Loucy (cell line): ENCODE data around the gene SPDEF.

ENCODE experiments used
- H2AFZ ChIP-seq: fragments of 200-600 bp; sonication (generic); 2 replicates; pipeline ENCODE4 v1.6.0; 2016; ENCODE audit warnings: antibody characterized with exemption, mild to moderate bottlenecking, low read length, moderate library complexity
- H3F3A ChIP-seq: fragments of 200-600 bp; 2 replicates; pipeline ENCODE4 v1.6.0; 2016; ENCODE audit warnings: antibody characterized with exemption, low read depth, mild to moderate bottlenecking
- H3K27me3 ChIP-seq: fragments of 200-600 bp; sonication (generic); 2 replicates; pipeline ENCODE4 v1.6.1; 2014; ENCODE audit warnings: low read length, mild to moderate bottlenecking; ENCODE audit not compliant: insufficient read depth, poor library complexity, severe bottlenecking
- H3K36me3 ChIP-seq: fragments of 200-600 bp; sonication (generic); 2 replicates; pipeline ENCODE4 v1.6.1; 2016; ENCODE audit warnings: low read length; ENCODE audit not compliant: insufficient read depth
- H3K4me1 ChIP-seq: fragments of 200-600 bp; sonication (generic); 2 replicates; pipeline ENCODE4 v1.5.1; 2014; ENCODE audit warnings: low read length, mild to moderate bottlenecking; ENCODE audit not compliant: insufficient read depth, poor library complexity, severe bottlenecking
- H3K4me2 ChIP-seq: fragments of 200-600 bp; sonication (generic); 2 replicates; pipeline ENCODE4 v1.6.0; 2014; ENCODE audit warnings: antibody characterized with exemption, low read length, low read depth, mild to moderate bottlenecking; ENCODE audit not compliant: poor library complexity, severe bottlenecking
- H3K4me3 ChIP-seq: fragments of 200-600 bp; sonication (generic); 2 replicates; pipeline ENCODE4 v1.5.1; 2014; ENCODE audit warnings: low read length, mild to moderate bottlenecking, mixed read lengths; ENCODE audit not compliant: poor library complexity, severe bottlenecking
- H3K79me2 ChIP-seq: fragments of 200-600 bp; sonication (generic); 2 replicates; pipeline ENCODE4 v1.6.1; 2014; ENCODE audit warnings: low read length; ENCODE audit not compliant: insufficient read depth
- H3K9ac ChIP-seq: fragments of 200-600 bp; sonication (generic); 2 replicates; pipeline ENCODE4 v1.6.0; 2014; ENCODE audit warnings: mild to moderate bottlenecking, low read depth, low read length, moderate library complexity; ENCODE audit not compliant: poor library complexity, severe bottlenecking
- H3K9me2 ChIP-seq: fragments of 200-600 bp; sonication (generic); replicated peaks from 2 replicates; pipeline ENCODE4 v1.6.1; 2016; ENCODE audit warnings: low read depth, low read length, mixed read lengths
- H3K9me3 ChIP-seq: fragments of 200-600 bp; sonication (generic); 2 replicates; pipeline ENCODE4 v1.6.1; 2014; ENCODE audit warnings: mild to moderate bottlenecking, antibody characterized with exemption, low read length, low read depth; ENCODE audit not compliant: insufficient read depth
- H4K20me1 ChIP-seq: fragments of 200-600 bp; sonication (generic); 2 replicates; pipeline ENCODE4 v1.6.0; 2014; ENCODE audit warnings: antibody characterized with exemption, low read length, mild to moderate bottlenecking; ENCODE audit not compliant: insufficient read depth, poor library complexity, severe bottlenecking
- CTCF ChIP-seq: fragments of 200-600 bp; sonication (generic); conservative IDR thresholded peaks from 2 replicates; pipeline ENCODE4 v1.5.1; 2014; ENCODE audit warnings: mild to moderate bottlenecking, antibody characterized with exemption, low read length
- EZH2phosphoT487 ChIP-seq: fragments of 200-600 bp; IDR thresholded peaks from 2 replicates; pipeline ENCODE4 v1.6.1; 2018; ENCODE audit warnings: antibody characterized with exemption, mild to moderate bottlenecking, moderate library complexity, borderline replicate concordance

SPDEF gene

GRCh38 chr6:34522761-34523160 lies 33.4 kb downstream of the SPDEF start:
- TF ChIP-seq EZH2phosphoT487 (no peak), CTCF (no peak)
- Histone ChIP-seq H3F3A (no peaks in the 10 kb centered on the region), H3K36me3 (no peaks in the 10 kb centered on the region), H3K9me2 (no peaks in the 10 kb centered on the region), H3K4me2 (no peak overlapping the region), H3K9ac (no peak overlapping the region), H3K4me1 (no peaks in the 10 kb centered on the region), H3K79me2 (no peaks in the 10 kb centered on the region), H3K4me3 (no peak overlapping the region), H3K27me3 (no peaks in the 10 kb centered on the region), H2AFZ (no peak overlapping the region), H3K9me3 (no peaks in the 10 kb centered on the region), H4K20me1 (no peaks in the 10 kb centered on the region)

DNA sequence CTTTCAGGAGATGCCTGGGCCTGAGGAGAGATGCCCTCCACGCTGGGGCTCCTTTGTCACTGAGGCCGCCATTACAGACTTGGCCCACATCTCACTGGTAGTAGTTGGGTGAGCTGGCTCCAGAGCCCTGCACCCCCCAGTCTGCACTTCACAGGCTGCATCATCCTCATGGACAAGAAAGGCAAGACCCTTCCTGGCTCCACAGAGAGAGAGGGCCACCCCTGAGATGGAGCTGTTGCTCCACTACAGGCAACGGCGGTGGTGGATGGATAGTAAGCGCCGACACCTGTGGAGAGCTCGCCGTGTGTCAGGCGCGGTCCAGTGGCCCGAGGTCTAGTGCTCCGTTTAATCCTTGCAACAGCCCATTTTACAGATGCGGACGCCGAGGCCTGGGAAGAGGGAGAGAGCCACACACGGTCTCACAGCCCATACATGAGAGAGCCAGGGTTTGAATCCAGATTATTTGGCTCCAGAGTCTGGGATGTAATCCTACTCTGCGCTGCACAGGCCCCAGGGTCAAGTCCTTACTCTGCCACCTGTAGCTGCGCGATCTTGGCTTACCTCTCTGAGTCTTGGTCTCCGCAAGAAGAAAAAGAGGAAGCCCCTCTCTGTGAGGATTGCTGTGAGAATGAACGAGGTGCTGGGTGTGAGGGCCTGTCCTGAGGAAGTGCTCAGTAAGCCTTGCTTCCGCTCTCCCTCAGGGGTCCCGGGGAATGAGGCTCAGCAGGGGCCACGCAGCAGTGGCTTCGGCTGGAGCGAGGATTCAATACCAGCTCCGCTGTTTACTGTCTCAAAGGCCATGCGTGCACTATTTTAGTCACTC lies 34.5 kb downstream of the SPDEF start:
- no peak overlapping the region for H2AFZ ChIP-seq
- H3K27me3 ChIP-seq: no peaks in the 10 kb centered on the region
- TF ChIP-seq CTCF (no peak), EZH2phosphoT487 (no peak)
- H3K9ac ChIP-seq: no peak overlapping the region
- no peaks in the 10 kb centered on the region for H3K9me3 ChIP-seq
- H3F3A ChIP-seq: no peaks in the 10 kb centered on the region
- H3K36me3 ChIP-seq: no peaks in the 10 kb centered on the region
- no peaks in the 10 kb centered on the region for H3K79me2 ChIP-seq
- no peak overlapping the region for H3K4me2 ChIP-seq
- no peak overlapping the region for H3K4me3 ChIP-seq
- no peaks in the 10 kb centered on the region for H3K4me1 ChIP-seq
- H4K20me1 ChIP-seq: no peaks in the 10 kb centered on the region
- no peaks in the 10 kb centered on the region for H3K9me2 ChIP-seq

DNA sequence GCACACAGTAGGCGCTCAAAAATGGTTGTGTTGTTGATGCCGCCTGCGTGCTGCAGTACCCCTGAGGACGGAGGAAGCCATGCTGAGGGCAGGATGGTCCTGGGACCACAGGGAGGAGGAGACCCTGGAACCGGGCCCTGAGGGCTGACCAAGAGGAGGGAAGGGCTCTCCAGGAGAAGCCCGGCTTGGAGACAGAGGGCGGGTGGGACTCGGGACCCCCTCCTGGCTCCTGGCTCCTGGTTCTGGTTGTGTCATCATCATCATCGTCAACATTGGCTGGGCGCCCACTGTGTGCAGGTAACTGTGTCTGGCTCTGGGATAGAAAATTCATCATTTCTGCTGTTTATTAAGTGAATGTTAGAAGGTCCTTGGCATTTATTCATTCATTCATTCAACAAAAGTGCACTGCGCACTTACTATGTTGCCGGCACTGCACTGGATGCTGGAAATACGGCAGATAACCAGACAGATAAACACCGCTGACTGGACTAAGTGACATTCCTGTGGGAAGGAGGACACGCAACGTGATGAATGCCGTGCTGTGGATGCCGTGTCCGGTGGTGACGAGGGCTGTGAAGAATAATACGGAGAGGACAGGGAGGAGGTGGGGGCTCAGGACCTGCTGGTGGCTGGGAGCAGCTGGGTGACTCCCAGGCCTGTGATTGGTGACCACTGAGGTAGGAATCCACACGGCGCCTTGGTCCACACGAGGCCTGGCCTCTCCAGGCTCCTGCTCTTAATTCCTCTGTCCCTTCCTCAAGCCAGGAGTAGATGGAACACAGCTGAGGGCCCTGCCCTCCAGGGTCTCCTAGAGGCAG lies 35.3 kb downstream of the SPDEF start:
- H3K36me3 ChIP-seq: no peaks in the 10 kb centered on the region
- H2AFZ ChIP-seq: no peak overlapping the region
- no peak overlapping the region for H3K9ac ChIP-seq
- H3K9me2 ChIP-seq: no peaks in the 10 kb centered on the region
- H4K20me1 ChIP-seq: no peaks in the 10 kb centered on the region
- no peak overlapping the region for H3K4me3 ChIP-seq
- H3K27me3 ChIP-seq: no peaks in the 10 kb centered on the region
- no peaks in the 10 kb centered on the region for H3K4me1 ChIP-seq
- no peaks in the 10 kb centered on the region for H3F3A ChIP-seq
- H3K4me2 ChIP-seq: no peak overlapping the region
- TF ChIP-seq CTCF (no peak), EZH2phosphoT487 (no peak)
- no peaks in the 10 kb centered on the region for H3K9me3 ChIP-seq
- H3K79me2 ChIP-seq: no peaks in the 10 kb centered on the region
